Upper lobe of left lung (tissue), 4 donors: ENCODE data around the gene TNFRSF6B.
"Not testable (repeated sequence)": the region's sequence is repeated elsewhere in the genome, so short reads cannot be mapped to it uniquely, and the experiment has no call there.

ENCODE experiments used
- CTCF ChIP-seq, 6 experiments: fragments of 450-650 bp in 4 of 6; fragments of 200-600 bp in 2 of 6; sonication (generic) in 2 of 6; IDR thresholded peaks; one replicate each; pipeline ENCODE4 v1.5.1; 2016 to 2019; ENCODE audit warnings: antibody characterized with exemption in 6 of 6
- EP300 ChIP-seq, 4 donors: sonication (generic); formaldehyde crosslinking; IDR thresholded peaks; one replicate each; pipeline ENCODE4 v1.5.1; 2017; ENCODE audit warnings: antibody characterized with exemption in 4 of 4, control low read depth in 2 of 4

DNA sequence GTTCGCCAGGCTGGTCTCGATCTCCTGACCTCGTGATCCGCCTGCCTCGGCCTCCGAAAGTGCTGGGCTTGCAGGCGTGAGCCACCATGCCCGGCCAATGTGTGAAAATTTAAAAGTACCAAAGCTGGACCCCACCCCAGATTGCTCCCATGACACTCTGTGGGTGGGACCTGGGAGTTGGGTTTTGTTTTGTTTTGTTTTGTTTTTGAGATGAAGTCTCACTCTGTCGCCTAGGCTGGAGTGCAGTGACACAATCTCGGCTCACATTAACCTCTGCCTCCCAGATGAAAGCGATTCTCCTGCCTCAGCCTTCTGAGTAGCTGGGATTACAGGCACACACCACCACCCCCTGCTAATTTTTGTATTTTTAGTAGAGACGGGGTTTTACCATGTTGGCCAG lies 24.8 kb upstream of the TNFRSF6B start:
- not testable (repeated sequence) for TF ChIP-seq CTCF, EP300 (IDR thresholded peaks at IDR 0.05)
